ENCODE results near the gene TLCD3A.

DNA sequence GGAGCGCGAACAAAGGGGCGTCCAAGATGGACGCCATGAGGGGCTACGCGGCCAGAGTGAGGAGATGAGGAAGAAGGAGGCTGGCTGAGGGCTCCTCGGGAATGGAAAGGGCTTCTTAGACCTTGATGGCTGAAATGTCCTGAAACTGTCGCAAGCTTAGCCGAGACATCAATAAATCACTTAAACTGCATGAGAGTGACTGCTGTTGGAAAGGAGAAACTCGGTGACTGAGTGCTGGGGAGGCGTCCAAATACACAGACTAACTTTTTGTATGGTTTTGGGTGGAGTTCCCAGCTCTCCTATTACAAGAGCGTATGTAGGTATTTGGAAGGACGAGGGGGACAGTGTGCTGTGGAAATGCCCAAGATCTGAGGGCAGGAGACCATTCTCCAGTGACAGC, 21.0 kb downstream of the TLCD3A start:
- TF ChIP-seq, protein P1, sequence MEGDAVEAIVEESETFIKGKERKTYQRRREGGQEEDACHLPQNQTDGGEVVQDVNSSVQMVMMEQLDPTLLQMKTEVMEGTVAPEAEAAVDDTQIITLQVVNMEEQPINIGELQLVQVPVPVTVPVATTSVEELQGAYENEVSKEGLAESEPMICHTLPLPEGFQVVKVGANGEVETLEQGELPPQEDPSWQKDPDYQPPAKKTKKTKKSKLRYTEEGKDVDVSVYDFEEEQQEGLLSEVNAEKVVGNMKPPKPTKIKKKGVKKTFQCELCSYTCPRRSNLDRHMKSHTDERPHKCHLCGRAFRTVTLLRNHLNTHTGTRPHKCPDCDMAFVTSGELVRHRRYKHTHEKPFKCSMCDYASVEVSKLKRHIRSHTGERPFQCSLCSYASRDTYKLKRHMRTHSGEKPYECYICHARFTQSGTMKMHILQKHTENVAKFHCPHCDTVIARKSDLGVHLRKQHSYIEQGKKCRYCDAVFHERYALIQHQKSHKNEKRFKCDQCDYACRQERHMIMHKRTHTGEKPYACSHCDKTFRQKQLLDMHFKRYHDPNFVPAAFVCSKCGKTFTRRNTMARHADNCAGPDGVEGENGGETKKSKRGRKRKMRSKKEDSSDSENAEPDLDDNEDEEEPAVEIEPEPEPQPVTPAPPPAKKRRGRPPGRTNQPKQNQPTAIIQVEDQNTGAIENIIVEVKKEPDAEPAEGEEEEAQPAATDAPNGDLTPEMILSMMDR (conservative IDR thresholded peaks at IDR 0.05; ENCODE audit: low read length) = no peak
- no peak for TF ChIP-seq EZH2phosphoT487 (IDR thresholded peaks at IDR 0.05; ENCODE audit: borderline replicate concordance)

Data from Loucy (cell line).